ENCODE data around the gene LRRC51.

Gene LRRC51

GRCh38 chr11:72105888-72106287 lies 25.2 kb downstream of the LRRC51 start, which contains the start of gene TOMT:
Gene TOMT (plus strand): TSS chr11:72105924. CDS start chr11:72105952, 28 bp downstream.
- DNase-seq (ENCODE audit: low read depth): no peak
- no peak for TF ChIP-seq CTCF (conservative IDR thresholded peaks at IDR 0.05; ENCODE audit: low read depth, low read length)

GRCh38 chr11:72111300-72112142 lies 30.9 kb downstream of the LRRC51 start:
- peak overlapping the region; percentile 87 for H3K4me3 ChIP-seq (ENCODE audit: low read depth, low read length)
- no peak for TF ChIP-seq CTCF (conservative IDR thresholded peaks at IDR 0.05; ENCODE audit: low read depth, low read length)
- no peak for DNase-seq (ENCODE audit: low read depth)

More at GRCh38 chr11:72105888-72106287, 25.2 kb downstream of the LRRC51 start, which contains the start of gene TOMT:
- no peak within 1 kb of the TSS for H3K4me3 ChIP-seq (ENCODE audit: low read depth, low read length)

GRCh38 chr11:72112143-72112977 lies 31.7 kb downstream of the LRRC51 start, which contains the start of gene ANAPC15:
Gene ANAPC15 (minus strand): TSS chr11:72112695. CDS start chr11:72111276, 1,419 bp downstream.
- DNase-seq (ENCODE audit: low read depth): peak; percentile 100
- no peak for TF ChIP-seq CTCF (conservative IDR thresholded peaks at IDR 0.05; ENCODE audit: low read depth, low read length)
- H3K4me3 ChIP-seq (ENCODE audit: low read depth, low read length): peak within 1 kb of the TSS; percentile 87

- no peak for DNase-seq (ENCODE audit: low read depth)
- no peak for TF ChIP-seq CTCF (conservative IDR thresholded peaks at IDR 0.05; ENCODE audit: low read depth, low read length)
Observed at GRCh38 chr11:72112978-72113808, 32.5 kb downstream of the LRRC51 start.

GRCh38 chr11:72114570-72114969 lies 33.9 kb downstream of the LRRC51 start:
- no peak for TF ChIP-seq CTCF (conservative IDR thresholded peaks at IDR 0.05; ENCODE audit: low read depth, low read length)
- no peak for DNase-seq (ENCODE audit: low read depth)

More at GRCh38 chr11:72112978-72113808, 32.5 kb downstream of the LRRC51 start:
- H3K4me3 ChIP-seq (ENCODE audit: low read depth, low read length): peak overlapping the region; percentile 87

GRCh38 chr11:72116019-72116755 lies 35.5 kb downstream of the LRRC51 start:
- DNase-seq (ENCODE audit: low read depth): no peak
- no peak for TF ChIP-seq CTCF (conservative IDR thresholded peaks at IDR 0.05; ENCODE audit: low read depth, low read length)
- no peak overlapping the region for H3K4me3 ChIP-seq (ENCODE audit: low read depth, low read length)

More at GRCh38 chr11:72114570-72114969, 33.9 kb downstream of the LRRC51 start:
- no peak overlapping the region for H3K4me3 ChIP-seq (ENCODE audit: low read depth, low read length)
